GM12874 (cell line): ENCODE data around the gene KRT15.

ENCODE experiments used
- TF ChIP-seq, protein P1 (sequence below): IDR thresholded peaks from 2 replicates; pipeline ENCODE4 v1.5.1; 2011; ENCODE audit warnings: low read depth, mild to moderate bottlenecking, control low read depth, low read length, moderate library complexity; ENCODE audit not compliant: insufficient read depth

Gene KRT15

DNA sequence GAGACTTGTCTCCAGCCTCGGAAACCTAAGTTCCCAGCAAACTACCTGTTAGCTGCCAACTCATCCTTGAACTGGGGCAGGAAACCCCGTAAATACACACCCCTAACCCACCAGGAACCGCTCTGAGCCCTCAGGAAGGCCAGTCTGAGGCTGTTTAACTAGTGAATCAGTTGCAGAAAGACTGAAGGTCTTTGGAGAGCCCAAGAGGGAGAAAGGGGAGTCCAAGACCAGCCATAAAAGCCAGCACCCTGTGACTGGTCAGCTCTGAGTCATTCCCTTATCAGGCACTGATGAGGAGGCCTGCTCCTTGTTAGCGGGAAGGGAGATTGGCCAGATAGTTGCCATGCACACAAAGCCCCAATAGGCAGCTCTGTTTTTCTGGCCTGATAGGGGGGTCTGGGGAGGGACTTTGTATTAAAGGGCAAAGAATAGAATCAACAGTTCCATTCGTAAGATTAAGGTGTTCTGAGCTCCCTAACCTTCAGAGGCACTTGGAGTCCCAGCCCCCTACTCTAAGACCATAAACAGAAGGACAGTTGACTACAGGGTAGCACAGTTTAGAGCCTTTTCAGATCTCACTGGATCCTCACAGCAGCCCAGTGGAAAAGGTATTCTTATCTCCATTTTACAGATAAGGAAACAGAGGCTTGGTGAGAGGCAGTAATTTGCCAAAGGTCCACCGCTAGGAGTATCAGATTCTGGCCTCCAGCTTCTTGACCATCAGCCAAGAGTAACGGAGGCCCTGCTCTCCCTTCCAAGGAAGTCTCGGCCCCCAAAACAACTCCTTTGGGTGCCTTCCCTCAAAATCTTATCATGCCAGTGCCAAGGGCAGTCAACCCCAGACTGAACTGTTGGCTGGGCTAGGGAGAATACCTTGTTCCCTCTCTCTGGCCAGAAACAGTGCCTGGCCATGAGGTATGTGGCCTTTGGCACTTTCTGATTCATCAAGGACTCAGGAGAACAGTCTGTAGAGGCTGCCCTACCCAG is 11.7 kb upstream of the KRT15 start:
- TF ChIP-seq, protein P1, sequence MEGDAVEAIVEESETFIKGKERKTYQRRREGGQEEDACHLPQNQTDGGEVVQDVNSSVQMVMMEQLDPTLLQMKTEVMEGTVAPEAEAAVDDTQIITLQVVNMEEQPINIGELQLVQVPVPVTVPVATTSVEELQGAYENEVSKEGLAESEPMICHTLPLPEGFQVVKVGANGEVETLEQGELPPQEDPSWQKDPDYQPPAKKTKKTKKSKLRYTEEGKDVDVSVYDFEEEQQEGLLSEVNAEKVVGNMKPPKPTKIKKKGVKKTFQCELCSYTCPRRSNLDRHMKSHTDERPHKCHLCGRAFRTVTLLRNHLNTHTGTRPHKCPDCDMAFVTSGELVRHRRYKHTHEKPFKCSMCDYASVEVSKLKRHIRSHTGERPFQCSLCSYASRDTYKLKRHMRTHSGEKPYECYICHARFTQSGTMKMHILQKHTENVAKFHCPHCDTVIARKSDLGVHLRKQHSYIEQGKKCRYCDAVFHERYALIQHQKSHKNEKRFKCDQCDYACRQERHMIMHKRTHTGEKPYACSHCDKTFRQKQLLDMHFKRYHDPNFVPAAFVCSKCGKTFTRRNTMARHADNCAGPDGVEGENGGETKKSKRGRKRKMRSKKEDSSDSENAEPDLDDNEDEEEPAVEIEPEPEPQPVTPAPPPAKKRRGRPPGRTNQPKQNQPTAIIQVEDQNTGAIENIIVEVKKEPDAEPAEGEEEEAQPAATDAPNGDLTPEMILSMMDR = no peak

DNA sequence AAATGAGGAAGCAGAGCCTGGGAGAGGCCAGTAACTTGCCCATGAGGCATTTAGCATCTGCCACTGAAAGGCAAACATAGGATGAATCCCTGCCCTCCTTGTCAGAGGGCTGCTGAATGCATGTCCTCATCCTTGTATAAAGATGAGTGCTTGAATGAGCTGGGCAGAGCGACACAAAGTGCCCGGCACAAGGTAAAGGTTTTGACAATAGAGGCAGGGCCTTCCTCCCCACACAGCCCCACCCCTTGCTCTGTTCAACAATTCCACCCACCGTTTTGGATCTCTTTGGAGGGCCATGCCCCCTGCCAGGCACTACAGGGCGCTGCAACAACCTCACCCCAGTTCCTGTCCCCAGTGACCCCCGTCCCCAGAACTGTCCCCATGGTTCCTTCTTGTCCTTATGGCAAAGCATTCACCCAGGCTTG is 10.8 kb upstream of the KRT15 start:
- TF ChIP-seq, protein P1 = no peak

DNA sequence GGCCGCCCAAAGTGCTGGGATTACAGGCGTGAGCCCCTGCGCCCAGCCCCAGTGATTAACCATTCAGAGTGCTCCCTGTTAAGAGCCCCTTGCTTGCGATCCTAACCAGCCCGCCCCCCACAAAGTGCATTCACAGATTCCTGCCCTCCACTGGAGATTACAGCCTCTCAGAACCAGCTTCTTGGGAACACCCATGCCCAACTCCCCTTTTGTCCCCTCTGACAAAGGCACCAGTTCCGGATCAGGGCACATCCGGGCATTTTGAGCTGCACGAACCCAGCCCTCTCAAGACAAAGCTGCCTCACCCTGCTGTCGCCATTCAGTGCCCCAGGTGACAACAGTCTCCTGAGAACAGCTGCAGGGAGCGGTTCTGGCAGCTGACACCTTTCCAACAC is 10.3 kb upstream of the KRT15 start:
- TF ChIP-seq, protein P1 = no peak

DNA sequence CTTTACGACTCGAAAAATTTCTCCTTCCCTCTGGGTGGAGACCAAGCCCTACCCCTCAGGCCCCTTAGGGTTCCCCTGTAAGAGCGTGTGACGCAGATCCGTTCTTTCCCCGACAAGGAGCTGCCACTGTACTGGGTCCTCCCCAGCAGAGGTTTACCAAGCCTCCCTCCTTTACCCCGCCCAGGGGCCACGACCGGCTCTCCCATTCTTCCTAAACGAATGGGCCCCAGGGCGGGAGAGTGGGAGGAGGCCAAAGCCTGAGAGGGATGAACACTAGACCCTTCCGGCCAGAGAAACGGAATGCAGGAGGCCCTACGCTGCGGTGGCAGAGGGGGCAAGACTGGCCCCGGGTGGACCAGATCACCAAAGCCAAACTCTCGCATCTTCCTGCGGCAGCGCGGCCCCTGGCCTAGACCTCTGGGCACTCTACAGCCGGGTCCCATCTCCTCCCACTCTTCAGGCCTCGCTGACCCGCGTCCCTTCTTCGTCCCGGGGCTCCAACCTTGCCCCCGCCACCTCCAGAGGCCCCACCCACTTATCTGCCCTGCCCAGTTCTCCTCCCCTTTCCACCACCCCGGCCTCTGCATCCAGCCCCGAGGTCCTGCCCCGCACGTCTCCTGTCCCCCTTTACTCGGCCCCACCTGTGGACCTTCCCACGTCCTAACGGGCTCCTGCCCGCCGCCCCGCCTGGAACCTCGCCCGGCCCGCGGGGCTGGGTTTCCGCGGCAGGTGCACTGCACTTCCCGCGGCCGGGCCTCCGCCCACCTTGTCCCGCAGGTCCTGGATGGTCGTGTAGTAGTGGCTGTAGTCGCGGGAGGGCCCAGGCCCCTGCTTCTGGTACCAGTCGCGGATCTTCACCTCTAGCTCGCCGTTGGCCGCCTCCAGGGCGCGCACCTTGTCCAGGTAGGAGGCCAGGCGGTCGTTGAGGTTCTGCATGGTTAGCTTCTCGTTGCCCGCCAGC is 8.7 kb upstream of the KRT15 start:
- TF ChIP-seq, protein P1 = no peak

DNA sequence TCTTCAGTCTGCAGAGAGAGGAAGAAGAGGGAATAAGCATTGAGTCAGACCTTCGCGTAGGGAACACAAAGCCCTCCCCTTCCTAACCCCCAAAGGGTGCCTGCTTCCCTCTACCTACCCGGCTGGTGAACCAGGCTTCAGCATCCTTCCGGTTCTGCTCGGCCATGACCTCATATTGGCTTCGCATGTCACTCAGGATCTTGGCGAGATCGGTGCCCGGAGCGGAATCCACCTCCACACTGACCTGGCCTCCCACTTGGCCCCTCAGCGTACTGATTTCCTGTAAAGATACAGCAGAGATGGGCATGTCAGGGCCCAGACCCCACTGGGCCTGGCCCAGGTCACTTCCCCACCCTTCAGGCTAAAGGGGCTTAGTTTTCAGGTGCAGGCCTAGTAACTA is 5.6 kb upstream of the KRT15 start:
- TF ChIP-seq, protein P1 = no peak

DNA sequence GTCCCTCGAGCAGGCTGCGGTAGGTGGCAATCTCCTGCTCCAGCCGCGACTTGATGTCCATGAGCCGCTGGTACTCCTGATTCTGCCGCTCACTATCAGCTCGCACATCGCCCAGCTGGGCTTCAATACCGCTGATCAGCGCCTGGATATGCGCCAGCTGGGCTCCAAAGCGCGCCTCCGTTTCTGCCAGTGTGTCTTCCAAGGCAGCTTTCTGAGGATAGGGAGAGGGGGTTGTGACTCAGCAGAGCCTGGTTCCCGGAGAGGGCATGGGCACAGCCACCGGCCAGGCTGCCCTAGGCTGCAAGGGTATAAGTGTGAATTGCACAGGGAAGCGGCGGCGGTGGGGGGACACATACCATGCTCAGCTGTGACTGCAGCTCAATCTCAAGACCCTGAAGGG is 5.1 kb upstream of the KRT15 start:
- TF ChIP-seq, protein P1 = no peak

DNA sequence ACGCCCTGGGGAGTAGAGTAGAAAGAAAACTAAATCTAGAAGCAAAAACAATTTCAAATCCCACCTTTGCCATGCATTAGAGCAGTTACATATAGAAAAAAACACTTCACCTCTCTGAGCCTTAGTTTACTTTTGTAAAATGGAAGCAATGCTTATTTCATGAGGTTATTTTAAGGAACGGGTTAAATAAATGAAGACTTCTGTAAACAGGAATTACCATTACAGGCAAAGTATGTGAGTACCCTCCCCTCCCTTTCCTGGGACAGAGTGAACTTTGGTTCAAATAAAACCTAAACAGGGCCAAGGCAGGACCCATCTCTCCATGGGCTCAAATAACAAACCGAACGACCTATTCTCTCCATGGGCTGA is 4.5 kb upstream of the KRT15 start:
- TF ChIP-seq, protein P1 = no peak
